OCI-LY1 (cell line): ENCODE results near the gene SLC41A1.

ENCODE experiments used
- H2AFZ ChIP-seq: fragments of 200-600 bp; sonication (generic), shearing (Covaris generic); 2 replicates; pipeline ENCODE4 v1.6.0; 2014; ENCODE audit warnings: antibody characterized with exemption, mild to moderate bottlenecking, low read length
- H3F3A ChIP-seq: fragments of 200-600 bp; sonication (generic), shearing (Covaris generic); 2 replicates; pipeline ENCODE4 v1.6.0; 2014; ENCODE audit warnings: mild to moderate bottlenecking, antibody characterized with exemption, low read length, moderate library complexity; ENCODE audit not compliant: insufficient read depth
- H3K27ac ChIP-seq: fragments of 200-600 bp; sonication (generic); 2 replicates; pipeline ENCODE4 v1.5.1; 2014; ENCODE audit warnings: low read length, mixed run types, mild to moderate bottlenecking, low read depth; ENCODE audit not compliant: poor library complexity, severe bottlenecking
- H3K27me3 ChIP-seq: fragments of 200-600 bp; sonication (generic); 2 replicates; pipeline ENCODE4 v1.6.0; 2014; ENCODE audit warnings: antibody characterized with exemption, mild to moderate bottlenecking, low read length, moderate library complexity; ENCODE audit not compliant: insufficient read depth
- H3K36me3 ChIP-seq: fragments of 200-600 bp; sonication (generic); 2 replicates; pipeline ENCODE4 v1.6.1; 2014; ENCODE audit warnings: mild to moderate bottlenecking, antibody characterized with exemption, low read length, moderate library complexity, mixed read lengths; ENCODE audit not compliant: insufficient read depth
- H3K4me1 ChIP-seq: fragments of 200-600 bp; sonication (generic); 2 replicates; pipeline ENCODE4 v1.5.1; 2014; ENCODE audit warnings: mild to moderate bottlenecking, low read length, moderate library complexity; ENCODE audit not compliant: insufficient read depth, severe bottlenecking
- H3K4me2 ChIP-seq: fragments of 200-600 bp; sonication (generic), shearing (Covaris generic); 2 replicates; pipeline ENCODE4 v1.6.1; 2014; ENCODE audit warnings: low read length
- H3K4me3 ChIP-seq: fragments of 200-600 bp; sonication (generic); 2 replicates; pipeline ENCODE4 v1.5.1; 2014; ENCODE audit warnings: low read length, low read depth, mild to moderate bottlenecking, mixed read lengths; ENCODE audit not compliant: poor library complexity, severe bottlenecking
- H3K79me2 ChIP-seq: fragments of 200-600 bp; shearing (Covaris generic); 2 replicates; pipeline ENCODE4 v1.6.1; 2016; ENCODE audit warnings: mixed run types, low read length, mixed read lengths; ENCODE audit not compliant: insufficient read depth
- H3K9ac ChIP-seq: fragments of 200-600 bp; sonication (generic), shearing (Covaris generic); 2 replicates; pipeline ENCODE4 v1.6.1; 2014; ENCODE audit warnings: mild to moderate bottlenecking, low read length, mixed read lengths
- H3K9me2 ChIP-seq: fragments of 200-600 bp; sonication (generic), shearing (Covaris generic); 2 replicates; pipeline ENCODE4 v1.6.1; 2014; ENCODE audit warnings: low read depth, mild to moderate bottlenecking, low read length, mixed read lengths
- H3K9me3 ChIP-seq: fragments of 200-600 bp; shearing (Covaris generic); 2 replicates; pipeline ENCODE4 v1.6.1; 2014; ENCODE audit warnings: low read length, mixed read lengths
- H4K20me1 ChIP-seq: fragments of 200-600 bp; sonication (generic), shearing (Covaris generic); 2 replicates; pipeline ENCODE4 v1.6.0; 2016; ENCODE audit warnings: mild to moderate bottlenecking, low read length; ENCODE audit not compliant: insufficient read depth
- EZH2 ChIP-seq: fragments of 200-600 bp; sonication (generic), shearing (Covaris generic); IDR thresholded peaks from 2 replicates; pipeline ENCODE4 v1.8.0; 2017; ENCODE audit warnings: borderline replicate concordance, mixed run types, mild to moderate bottlenecking, antibody characterized with exemption, low read length, moderate library complexity, mixed read lengths
- TF ChIP-seq, protein P1 (sequence below): fragments of 200-600 bp; sonication (generic), shearing (Covaris generic); IDR thresholded peaks from 2 replicates; pipeline ENCODE4 v1.5.1; 2017; ENCODE audit warnings: mild to moderate bottlenecking, antibody characterized with exemption, low read length, moderate library complexity, mixed read lengths

The SLC41A1 gene

DNA sequence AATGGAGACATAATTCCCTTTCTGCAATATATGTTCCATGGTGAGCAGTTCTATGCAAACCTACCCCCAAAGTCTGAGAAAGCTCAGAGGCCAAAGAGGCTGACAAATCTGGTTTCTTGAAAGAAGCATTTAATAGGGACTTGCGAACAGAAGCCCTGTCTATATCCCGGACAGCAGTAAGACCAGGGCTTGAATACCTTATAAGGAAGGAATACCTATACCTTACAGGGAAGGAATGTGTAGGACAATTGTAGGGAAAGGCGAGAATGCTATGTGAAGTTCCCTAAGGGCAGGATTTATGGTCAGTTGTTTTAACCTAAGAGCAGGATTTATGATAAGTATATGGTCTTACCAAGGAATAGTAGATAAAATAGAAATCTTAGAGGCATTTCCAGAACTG, 5.0 kb upstream of the SLC41A1 start:
- no peak overlapping the region for H3K4me3 ChIP-seq
- H3K9ac ChIP-seq: no peak overlapping the region
- H4K20me1 ChIP-seq: no peaks in the 10 kb centered on the region
- no peak overlapping the region for H3K4me2 ChIP-seq
- H3K9me2 ChIP-seq: no peaks in the 10 kb centered on the region
- no peaks in the 10 kb centered on the region for H3K36me3 ChIP-seq
- H3F3A ChIP-seq: no peaks in the 10 kb centered on the region
- no peak overlapping the region for H3K27ac ChIP-seq
- peaks cover 7% of the 10 kb centered on the region for H3K4me1 ChIP-seq
- TF ChIP-seq, protein P1, sequence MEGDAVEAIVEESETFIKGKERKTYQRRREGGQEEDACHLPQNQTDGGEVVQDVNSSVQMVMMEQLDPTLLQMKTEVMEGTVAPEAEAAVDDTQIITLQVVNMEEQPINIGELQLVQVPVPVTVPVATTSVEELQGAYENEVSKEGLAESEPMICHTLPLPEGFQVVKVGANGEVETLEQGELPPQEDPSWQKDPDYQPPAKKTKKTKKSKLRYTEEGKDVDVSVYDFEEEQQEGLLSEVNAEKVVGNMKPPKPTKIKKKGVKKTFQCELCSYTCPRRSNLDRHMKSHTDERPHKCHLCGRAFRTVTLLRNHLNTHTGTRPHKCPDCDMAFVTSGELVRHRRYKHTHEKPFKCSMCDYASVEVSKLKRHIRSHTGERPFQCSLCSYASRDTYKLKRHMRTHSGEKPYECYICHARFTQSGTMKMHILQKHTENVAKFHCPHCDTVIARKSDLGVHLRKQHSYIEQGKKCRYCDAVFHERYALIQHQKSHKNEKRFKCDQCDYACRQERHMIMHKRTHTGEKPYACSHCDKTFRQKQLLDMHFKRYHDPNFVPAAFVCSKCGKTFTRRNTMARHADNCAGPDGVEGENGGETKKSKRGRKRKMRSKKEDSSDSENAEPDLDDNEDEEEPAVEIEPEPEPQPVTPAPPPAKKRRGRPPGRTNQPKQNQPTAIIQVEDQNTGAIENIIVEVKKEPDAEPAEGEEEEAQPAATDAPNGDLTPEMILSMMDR: no peak
- TF ChIP-seq EZH2: no peak
- no peaks in the 10 kb centered on the region for H3K9me3 ChIP-seq
- no peak overlapping the region for H2AFZ ChIP-seq
- H3K79me2 ChIP-seq: no peaks in the 10 kb centered on the region
- peaks cover 9% of the 10 kb centered on the region; the same call in 1 of the 2 replicates for H3K27me3 ChIP-seq

DNA sequence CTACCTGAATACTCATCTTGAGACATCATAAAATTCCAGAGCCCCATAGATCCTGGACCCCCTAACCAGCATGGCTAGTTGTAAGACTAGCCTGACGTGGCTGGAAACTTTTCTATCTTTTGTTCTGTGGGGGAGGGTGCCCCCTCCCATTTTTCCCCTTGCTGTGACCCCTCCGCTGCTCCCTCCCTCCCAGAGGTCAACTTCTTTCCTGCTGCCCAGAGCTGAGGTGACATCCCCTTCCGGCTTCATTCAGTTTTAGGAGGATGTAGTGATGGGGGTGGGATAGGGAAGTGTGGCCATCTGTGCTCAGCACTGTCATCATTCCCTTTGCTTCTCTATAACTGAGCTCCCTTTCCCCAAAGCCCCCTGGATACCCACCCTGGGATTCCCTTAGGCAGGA, 4.4 kb upstream of the SLC41A1 start:
- Histone ChIP-seq H3K27ac (no peak overlapping the region), H3K79me2 (no peaks in the 10 kb centered on the region), H3K9me2 (no peaks in the 10 kb centered on the region), H3K4me1 (peaks cover 11% of the 10 kb centered on the region), H3K4me2 (no peak overlapping the region), H3K36me3 (no peaks in the 10 kb centered on the region), H3K27me3 (peaks cover 9% of the 10 kb centered on the region; the same call in 1 of the 2 replicates), H4K20me1 (no peaks in the 10 kb centered on the region), H3K4me3 (no peak overlapping the region), H2AFZ (no peak overlapping the region), H3K9me3 (no peaks in the 10 kb centered on the region), H3F3A (no peaks in the 10 kb centered on the region), H3K9ac (no peak overlapping the region)
- TF ChIP-seq EZH2: no peak
- TF ChIP-seq, protein P1: no peak

DNA sequence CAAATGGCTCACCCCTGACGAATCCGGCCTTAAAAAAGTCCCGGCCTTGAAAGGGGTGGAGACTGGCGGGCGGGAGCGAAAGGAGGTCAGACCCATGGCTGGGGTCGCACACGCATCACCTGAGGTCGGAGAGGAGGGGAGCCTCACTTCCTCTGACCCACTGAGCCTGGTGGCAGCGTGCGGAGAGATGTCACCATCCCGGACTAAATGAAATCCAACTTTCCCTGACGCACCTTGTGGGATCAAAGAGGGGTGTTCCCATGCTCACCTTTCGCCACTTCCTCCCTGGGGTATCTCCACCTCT, 709 bp upstream of the SLC41A1 start:
- peaks cover 9% of the 10 kb centered on the region; the same call in 1 of the 2 replicates for H3K27me3 ChIP-seq
- H3K4me1 ChIP-seq: peaks cover 20% of the 10 kb centered on the region
- no peaks in the 10 kb centered on the region for H4K20me1 ChIP-seq
- no peaks in the 10 kb centered on the region for H3K9me2 ChIP-seq
- H3K9me3 ChIP-seq: no peaks in the 10 kb centered on the region
- peak overlapping the region; percentile 35 for H2AFZ ChIP-seq
- H3K27ac ChIP-seq: no peak overlapping the region
- TF ChIP-seq EZH2: no peak
- TF ChIP-seq, protein P1: no peak
- H3K9ac ChIP-seq: peak overlapping the region; percentile 79
- H3F3A ChIP-seq: no peaks in the 10 kb centered on the region
- peak overlapping the region; percentile 98 for H3K4me2 ChIP-seq
- no peaks in the 10 kb centered on the region for H3K79me2 ChIP-seq
- H3K4me3 ChIP-seq: peak overlapping the region; percentile 82
- H3K36me3 ChIP-seq: no peaks in the 10 kb centered on the region; the same call in 1 of the 2 replicates
